GM19351 (cell line): ENCODE measurements around the gene MBTPS2.

Experiments
- ATAC-seq: cut with Tn5 transposase; IDR thresholded peaks from one replicate; pipeline ENCODE4 v1.9.1; 2021; ENCODE audit warnings: mild to moderate bottlenecking, moderate library complexity; ENCODE audit not compliant: unreplicated experiment

Gene MBTPS2

GRCh38 chrX:21932292-21933002, 93.0 kb downstream of the MBTPS2 start:
- no peak for ATAC-seq

- ATAC-seq, result no peak
These were observed 93.7 kb downstream of the MBTPS2 start for GRCh38 chrX:21933077-21933476.

GRCh38 chrX:21934414-21934813, 95.0 kb downstream of the MBTPS2 start:
- no peak for ATAC-seq
